Keratinocyte (primary cell): ENCODE results near the gene OR2V2. TPM values are rescaled to one million over a fixed set of nuclear protein-coding genes. Genes with fewer than 3 reads are reported as not detected.

ENCODE experiments used
- DNase-seq: peaks from one replicate; pipeline ENCODE4 v3.0.0-alpha.2; 2011; ENCODE audit warnings: low read depth, missing footprints, low spot score
- FAIRE-seq: peaks from 2 replicates; lab custom pipeline; 2011; peaks lifted over from hg19 to GRCh38; lab: Jason Lieb, UNC
- H2AFZ ChIP-seq: 2 replicates; pipeline ENCODE4 v1.6.0; 2012; ENCODE audit warnings: low read length, control low read depth, inconsistent platforms; ENCODE audit not compliant: control insufficient read depth
- H3K27ac ChIP-seq: 2 replicates; pipeline ENCODE4 v1.5.1; 2011; ENCODE audit warnings: low read length; ENCODE audit not compliant: control insufficient read depth, insufficient read depth
- H3K27me3 ChIP-seq: 3 replicates; pipeline ENCODE4 v1.6.0; 2011; ENCODE audit warnings: low read length; ENCODE audit not compliant: control insufficient read depth, insufficient read depth; ENCODE audit errors: extremely low read depth
- H3K36me3 ChIP-seq, 2 experiments: 2 replicates in 1 of 2; 3 replicates in 1 of 2; pipeline ENCODE4 v1.5.1; 2011; ENCODE audit warnings: low read length in 2 of 2, mild to moderate bottlenecking in 1 of 2; ENCODE audit not compliant: control insufficient read depth in 2 of 2, insufficient read depth in 2 of 2; ENCODE audit errors: extremely low read depth in 1 of 2
- H3K4me1 ChIP-seq: 3 replicates; pipeline ENCODE4 v1.5.1; 2011; ENCODE audit warnings: low read length; ENCODE audit not compliant: control insufficient read depth, insufficient read depth; ENCODE audit errors: extremely low read depth
- H3K4me2 ChIP-seq: 3 replicates; pipeline ENCODE4 v1.6.0; 2011; ENCODE audit warnings: low read depth, low read length; ENCODE audit not compliant: control insufficient read depth, insufficient read depth; ENCODE audit errors: extremely low read depth
- H3K4me3 ChIP-seq, 3 experiments: fragments of 200-600 bp in 1 of 3; sonication (generic) in 1 of 3; 2 replicates in 2 of 3; 3 replicates in 1 of 3; pipeline ENCODE4 v1.5.1; 2011 to 2016; ENCODE audit warnings: low read length in 3 of 3, mild to moderate bottlenecking in 3 of 3, control low read depth in 2 of 3, inconsistent platforms in 1 of 3, low read depth in 1 of 3, mixed read lengths in 1 of 3, mixed run types in 1 of 3, moderate library complexity in 1 of 3; ENCODE audit not compliant: control insufficient read depth in 2 of 3, insufficient read depth in 2 of 3; ENCODE audit errors: extremely low read depth in 1 of 3
- H3K79me2 ChIP-seq: 2 replicates; pipeline ENCODE4 v1.6.0; 2012; ENCODE audit warnings: low read length; ENCODE audit not compliant: control insufficient read depth, insufficient read depth
- H3K9ac ChIP-seq: 3 replicates; pipeline ENCODE4 v1.6.0; 2011; ENCODE audit warnings: low read length; ENCODE audit not compliant: control insufficient read depth, insufficient read depth; ENCODE audit errors: extremely low read depth
- H3K9me1 ChIP-seq: 3 replicates; pipeline ENCODE4 v1.6.0; 2011; ENCODE audit warnings: low read length; ENCODE audit not compliant: control insufficient read depth, insufficient read depth; ENCODE audit errors: extremely low read depth
- H3K9me3 ChIP-seq: 2 replicates; pipeline ENCODE4 v1.5.1; 2012; ENCODE audit warnings: low read depth, low read length; ENCODE audit not compliant: control insufficient read depth
- H4K20me1 ChIP-seq: 3 replicates; pipeline ENCODE4 v1.6.0; 2011; ENCODE audit warnings: low read length; ENCODE audit not compliant: control insufficient read depth, insufficient read depth; ENCODE audit errors: extremely low read depth
- CTCF ChIP-seq, 3 experiments: IDR thresholded peaks in 1 of 3; conservative IDR thresholded peaks in 1 of 3; optimal IDR thresholded peaks in 1 of 3; 2 replicates in 2 of 3; 3 replicates in 1 of 3; pipeline versions ENCODE3 to v1.5.1; 2011; ENCODE audit warnings: low read length in 3 of 3, mild to moderate bottlenecking in 3 of 3, moderate library complexity in 2 of 3, control low read depth in 1 of 3, inconsistent platforms in 1 of 3; ENCODE audit not compliant: insufficient read depth in 2 of 3; ENCODE audit errors: extremely low read depth in 1 of 3
- EZH2 ChIP-seq: IDR thresholded peaks from one replicate; pipeline ENCODE4 v1.6.1; 2012; ENCODE audit warnings: inconsistent platforms, mild to moderate bottlenecking, low read length, moderate library complexity
- dilution Hi-C: fragments of 300-500 bp; cut with MboI; formaldehyde crosslinking; loops from one replicate; pipeline ENCODE4 v1.7.0; 2020; ENCODE audit warnings: low sequenced_read_pairs; ENCODE audit not compliant: extremely low pct_ligation_motif_present
- polyA plus RNA-seq, 5 experiments: library from polyadenylated mRNA; depleted of rRNA in 3 of 5; stranded (reverse) in 3 of 5; stranded (forward) in 1 of 5; unstranded in 1 of 5; fragments of >200 nt; gene quantifications; 1 replicate in 1 of 5; 2 replicates in 3 of 5; 3 replicates in 1 of 5; pipeline versions ENCODE4 v1.2.1 to v1.2.3, GENCODE V29; 2011 to 2012; ENCODE audit warnings: missing spikeins in 2 of 5, low read depth in 1 of 5, low replicate concordance in 1 of 5

Gene OR2V2
- polyA plus RNA-seq, 1 donor (not counting 4 experiments of a cell fraction or from before 2014, with no cell fraction given): not detected

DNA sequence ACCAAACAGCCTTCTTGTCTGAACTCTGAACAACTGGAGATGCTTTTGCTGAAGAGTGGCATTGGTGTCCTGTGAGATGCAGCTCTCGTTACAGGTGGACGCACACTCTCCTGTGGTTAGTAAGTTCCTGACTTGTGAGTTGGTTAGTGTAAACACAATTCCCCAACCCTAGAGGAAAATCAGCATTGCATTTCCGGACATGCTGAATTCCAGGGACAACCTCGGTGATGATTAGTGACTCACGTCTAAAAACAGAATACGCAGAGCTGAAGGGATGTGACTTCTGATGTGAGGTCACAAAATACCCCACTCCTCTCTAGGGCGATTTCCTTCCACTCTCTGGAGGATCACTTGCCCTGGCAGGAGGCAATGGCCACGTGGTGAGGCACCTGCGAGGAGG, 5.0 kb downstream of the OR2V2 start:
- Histone ChIP-seq H3K27me3 (no peaks in the 10 kb centered on the region), H3K79me2 (no peaks in the 10 kb centered on the region), H3K36me3 (no peaks in the 10 kb centered on the region), H3K9ac (no peak overlapping the region), H3K9me1 (no peaks in the 10 kb centered on the region), H3K9me3 (no peaks in the 10 kb centered on the region), H3K27ac (no peak overlapping the region), H3K4me1 (peaks cover 12% of the 10 kb centered on the region), H3K4me2 (no peak overlapping the region), H3K4me3 (no peak overlapping the region), H2AFZ (no peak overlapping the region), H4K20me1 (no peaks in the 10 kb centered on the region)
- TF ChIP-seq CTCF (optimal IDR thresholded peaks at IDR 0.05 in 1 of 3, IDR thresholded peaks at IDR 0.05 in 1 of 3, conservative IDR thresholded peaks at IDR 0.05 in 1 of 3; ENCODE audit: extremely low read depth in 1 of 3, insufficient read depth in 2 of 3, low read length in 3 of 3): no peak
- TF ChIP-seq EZH2: no peak
- no peak for FAIRE-seq
- no peak for DNase-seq
- dilution Hi-C loops: no loop called here

DNA sequence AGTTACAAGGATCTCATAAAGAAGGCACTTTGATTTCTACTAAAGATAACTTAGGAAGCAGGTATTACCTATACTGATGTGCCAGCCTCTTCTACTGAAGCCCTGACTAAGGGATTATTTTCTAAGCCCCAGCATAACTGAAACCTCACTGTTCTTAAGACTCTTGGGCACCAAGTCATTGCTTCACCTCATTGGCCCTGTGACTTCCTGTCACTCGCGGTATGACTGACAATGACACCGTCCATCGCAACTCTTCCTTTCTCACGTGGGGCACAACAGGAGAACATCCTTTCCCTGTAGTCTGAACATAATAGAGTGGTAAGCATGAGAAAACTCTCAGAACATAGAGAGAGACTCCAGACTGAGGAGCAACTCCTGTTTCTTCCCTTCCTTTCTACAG, 6.4 kb downstream of the OR2V2 start:
- no peak overlapping the region for H2AFZ ChIP-seq
- H3K36me3 ChIP-seq: no peaks in the 10 kb centered on the region
- no peaks in the 10 kb centered on the region for H3K9me3 ChIP-seq
- H3K27ac ChIP-seq: no peak overlapping the region
- dilution Hi-C loops: no loop called here
- no peaks in the 10 kb centered on the region for H3K79me2 ChIP-seq
- no peak overlapping the region for H3K4me3 ChIP-seq
- DNase-seq (no peak), FAIRE-seq (no peak)
- no peaks in the 10 kb centered on the region for H4K20me1 ChIP-seq
- no peak overlapping the region for H3K4me2 ChIP-seq
- H3K4me1 ChIP-seq: peaks cover 12% of the 10 kb centered on the region
- H3K9ac ChIP-seq: no peak overlapping the region
- H3K9me1 ChIP-seq: no peaks in the 10 kb centered on the region
- no peaks in the 10 kb centered on the region for H3K27me3 ChIP-seq
- TF ChIP-seq EZH2: no peak
- no peak for TF ChIP-seq CTCF (optimal IDR thresholded peaks at IDR 0.05 in 1 of 3, IDR thresholded peaks at IDR 0.05 in 1 of 3, conservative IDR thresholded peaks at IDR 0.05 in 1 of 3; ENCODE audit: extremely low read depth in 1 of 3, insufficient read depth in 2 of 3, low read length in 3 of 3)
